ENCODE measurements around the gene SYT2. TPM values are rescaled to one million over a fixed set of nuclear protein-coding genes. Genes with fewer than 3 reads are reported as not detected.

The SYT2 gene
- total and polyA plus RNA-seq, 2 of the 13 experiments (the other 11 are each of a cell fraction or from before 2014, with no cell fraction given) = not detected

- TF ChIP-seq ZNF891 (CRISPR knock-in tag; IDR thresholded peaks at IDR 0.05) = no peak
- TF ChIP-seq TOE1 (CRISPR knock-in tag; IDR thresholded peaks at IDR 0.05) = no peak
- no peak for TF ChIP-seq BHLHE40 (IDR thresholded peaks at IDR 0.05; ENCODE audit: low read length)
- no peak for TF ChIP-seq FUBP1 (CRISPR knock-in tag; IDR thresholded peaks at IDR 0.05; ENCODE audit: borderline replicate concordance)
- no peak for TF ChIP-seq PAWR (CRISPR knock-in tag; IDR thresholded peaks at IDR 0.05; ENCODE audit: borderline replicate concordance)
- TF ChIP-seq ZNF780A (CRISPR knock-in tag; IDR thresholded peaks at IDR 0.05) = no peak
- TF ChIP-seq BORCS8-MEF2B (CRISPR knock-in tag; IDR thresholded peaks at IDR 0.05) = no peak
- TF ChIP-seq NRL (CRISPR knock-in tag; IDR thresholded peaks at IDR 0.05; ENCODE audit: borderline replicate concordance) = no peak
- 0 out of 2 replicates have a peak, but pooled peaks have one; percentile 20 for TF ChIP-seq SALL1 (CRISPR knock-in tag; IDR thresholded peaks at IDR 0.05)
- TF ChIP-seq ARID5B (CRISPR knock-in tag; IDR thresholded peaks at IDR 0.05) = peak; percentile 50; the same call in 1 of the 2 replicates
- TF ChIP-seq NR2F6 (IDR thresholded peaks at IDR 0.05) = no peak
- TF ChIP-seq NR2F6 (CRISPR knock-in tag; IDR thresholded peaks at IDR 0.05) = no peak
- no peak for TF ChIP-seq MEIS2 (CRISPR knock-in tag; IDR thresholded peaks at IDR 0.05)
- no peak for TF ChIP-seq ZNF501 (CRISPR knock-in tag; IDR thresholded peaks at IDR 0.05)
- no peak for TF ChIP-seq ZNF224 (CRISPR knock-in tag; IDR thresholded peaks at IDR 0.05)
- TF ChIP-seq ZNF207 (IDR thresholded peaks at IDR 0.05; ENCODE audit: borderline replicate concordance) = no peak
- TF ChIP-seq ZNF713 (CRISPR knock-in tag; IDR thresholded peaks at IDR 0.05) = no peak
- no peak for TF ChIP-seq U2AF2 (IDR thresholded peaks at IDR 0.05; ENCODE audit: low read depth, low read length)
- TF ChIP-seq DBP (CRISPR knock-in tag; IDR thresholded peaks at IDR 0.05; ENCODE audit: not compliant biosample characterization) = no peak
- TF ChIP-seq ZNF281 (CRISPR knock-in tag; IDR thresholded peaks at IDR 0.05; ENCODE audit: borderline replicate concordance) = no peak
These were observed 120.9 kb downstream of the SYT2 start (continued) for GRCh38 chr1:202589190-202589930.
